Memory B cell (primary cell): ENCODE data around the gene CAPN5.

ENCODE experiments used
- ATAC-seq: fragments of 150-1000 bp; cut with Tn5 transposase; 2 replicates; pipeline ENCODE4 v1.10.0; 2021; ENCODE audit warnings: low read depth, mild to moderate bottlenecking, moderate library complexity
- DNase-seq, 2 donors: peaks; one replicate each; pipeline ENCODE4 v3.0.0; 2022; ENCODE audit warnings: low spot score in 2 of 2
- H3K27ac Mint-ChIP-seq: one replicate; pipeline ENCODE4 v1.8.0; 2022; ENCODE audit warnings: mild to moderate bottlenecking, moderate library complexity, mixed read lengths
- H3K27me3 Mint-ChIP-seq: one replicate; pipeline ENCODE4 v1.8.0; 2022; ENCODE audit warnings: mixed read lengths
- H3K36me3 Mint-ChIP-seq: one replicate; pipeline ENCODE4 v1.8.0; 2022; ENCODE audit warnings: mild to moderate bottlenecking, mixed read lengths
- H3K4me1 Mint-ChIP-seq: one replicate; pipeline ENCODE4 v1.8.0; 2022; ENCODE audit warnings: mixed read lengths
- H3K4me3 Mint-ChIP-seq: one replicate; pipeline ENCODE4 v1.8.0; 2022; ENCODE audit warnings: mild to moderate bottlenecking, moderate library complexity, mixed read lengths
- H3K9me3 Mint-ChIP-seq: one replicate; pipeline ENCODE4 v1.8.0; 2022; ENCODE audit warnings: mixed read lengths

Gene CAPN5

DNA sequence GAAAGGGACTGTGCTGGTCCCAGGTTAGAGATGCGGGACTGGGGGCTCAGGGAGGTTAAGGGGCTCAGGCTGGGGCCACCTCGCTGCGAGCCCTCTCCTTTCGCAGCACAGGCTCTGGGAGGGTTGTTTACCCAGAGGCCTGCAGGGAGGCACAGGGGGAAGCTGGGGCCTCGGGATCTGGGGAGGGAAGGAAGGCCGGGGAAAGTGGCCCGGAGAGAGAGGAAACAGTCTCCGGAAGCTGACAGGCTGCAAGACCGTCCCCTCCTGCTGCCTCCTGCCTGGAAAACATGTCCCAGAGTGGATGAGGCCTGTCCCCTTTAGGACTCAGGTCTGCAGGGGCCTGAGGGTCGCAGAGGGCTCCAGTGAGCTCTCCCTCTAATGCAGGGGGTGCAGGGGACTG is 106.7 kb downstream of the CAPN5 start:
- H3K4me1 Mint-ChIP-seq = peaks cover 9% of the 10 kb centered on the region
- H3K27ac Mint-ChIP-seq = no peak overlapping the region
- H3K36me3 Mint-ChIP-seq = no peaks in the 10 kb centered on the region
- no peak overlapping the region for H3K4me3 Mint-ChIP-seq
- DNase-seq = no peak
- peaks cover 2% of the 10 kb centered on the region for H3K27me3 Mint-ChIP-seq
- no peak for ATAC-seq
- H3K9me3 Mint-ChIP-seq = peaks cover 4% of the 10 kb centered on the region

DNA sequence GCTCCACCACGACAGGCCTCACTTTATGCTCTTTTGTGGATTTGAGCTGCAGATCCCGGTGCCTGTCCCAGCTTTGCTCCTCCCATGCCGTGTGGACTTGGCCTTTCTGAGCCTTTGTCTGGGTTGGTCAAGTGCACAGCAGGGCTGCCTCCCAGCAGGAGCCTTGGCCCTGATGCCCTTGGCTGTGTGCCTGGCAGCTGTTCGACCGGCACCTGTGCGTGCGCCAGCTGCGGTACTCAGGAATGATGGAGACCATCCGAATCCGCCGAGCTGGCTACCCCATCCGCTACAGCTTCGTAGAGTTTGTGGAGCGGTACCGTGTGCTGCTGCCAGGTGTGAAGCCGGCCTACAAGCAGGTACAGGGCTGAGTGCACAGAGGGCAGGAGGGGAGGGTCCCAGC is 107.8 kb downstream of the CAPN5 start:
- peaks cover 4% of the 10 kb centered on the region for H3K9me3 Mint-ChIP-seq
- ATAC-seq (no peak), DNase-seq (no peak)
- peaks cover 9% of the 10 kb centered on the region for H3K4me1 Mint-ChIP-seq
- H3K4me3 Mint-ChIP-seq = no peak overlapping the region
- no peak overlapping the region for H3K27ac Mint-ChIP-seq
- no peaks in the 10 kb centered on the region for H3K36me3 Mint-ChIP-seq
- H3K27me3 Mint-ChIP-seq = no peaks in the 10 kb centered on the region

DNA sequence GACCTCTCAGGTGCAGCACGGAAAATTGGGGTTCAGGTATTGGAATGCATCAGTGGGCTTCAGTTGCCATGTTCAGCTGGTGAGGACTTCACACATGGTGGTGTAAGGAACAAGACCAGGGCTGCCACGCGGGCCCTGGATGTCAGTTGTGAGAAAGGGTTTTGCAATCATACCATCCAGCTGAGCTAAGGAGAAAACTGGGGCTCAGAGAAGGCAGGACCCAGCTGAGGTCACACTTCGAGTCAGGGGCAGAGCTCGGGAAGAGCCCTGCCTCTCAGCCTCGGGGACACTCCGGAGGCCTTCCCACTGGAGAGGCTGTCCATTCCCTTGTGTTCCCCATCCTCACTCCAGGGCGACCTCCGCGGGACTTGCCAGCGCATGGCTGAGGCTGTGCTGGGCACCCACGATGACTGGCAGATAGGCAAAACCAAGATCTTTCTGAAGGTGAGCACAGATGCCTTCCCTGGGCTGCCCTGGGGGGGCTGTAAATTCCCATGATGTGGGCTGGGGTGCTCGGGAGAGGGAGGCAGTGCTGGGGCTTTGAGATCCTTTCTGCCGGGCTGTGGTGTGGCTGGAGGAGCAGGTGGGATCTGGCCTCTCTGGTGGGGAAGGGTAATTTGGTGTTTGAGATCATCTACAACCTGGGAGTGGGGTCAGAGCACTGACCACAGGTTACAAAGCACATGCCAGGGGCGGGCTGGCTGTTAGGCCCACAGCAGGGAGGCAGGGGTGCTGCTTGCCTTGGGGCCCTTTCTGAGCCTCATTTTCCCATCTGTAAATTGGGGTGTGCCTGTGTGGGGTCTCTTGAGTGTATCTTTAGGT is 108.5 kb downstream of the CAPN5 start:
- Mint-ChIP-seq H3K27ac (no peak overlapping the region), H3K4me3 (no peak overlapping the region), H3K36me3 (no peaks in the 10 kb centered on the region), H3K9me3 (peaks cover 4% of the 10 kb centered on the region), H3K27me3 (no peaks in the 10 kb centered on the region), H3K4me1 (peaks cover 9% of the 10 kb centered on the region)
- ATAC-seq = no peak
- no peak for DNase-seq
